GM12878 (cell line): ENCODE data around the gene CHST8. TPM values are rescaled to one million over a fixed set of nuclear protein-coding genes. Genes with fewer than 3 reads are reported as not detected.

Source experiments
- ATAC-seq: fragments of 200-7000 bp; cut with Tn5 transposase; 3 replicates; pipeline ENCODE4 v1.9.1; 2020; ENCODE audit warnings: mild to moderate bottlenecking, moderate library complexity
- BruUV-seq: library from RNA; stranded (reverse); fragments of 400-500 nt; replicated peaks from 2 replicates; lab custom pipeline; 2021; lab: Mats Ljungman, UMichigan
- CTCF ChIA-PET: fragments of 300-600 bp; sonication (Branson Sonifier 250); formaldehyde crosslinking; extraction: SDS; loops from one replicate; lab custom pipeline; 2021; ENCODE audit warnings: inconsistent platforms; lab: Yijun Ruan, JAX
- POLR2A ChIA-PET: fragments of 350-600 bp; formaldehyde crosslinking; extraction: SDS; loops from one replicate; lab custom pipeline; 2021; ENCODE audit warnings: inconsistent platforms; lab: Charles Lee
- RAD21 ChIA-PET: fragments of 300-600 bp; sonication (Branson Sonifier 250); formaldehyde crosslinking; loops from one replicate; lab custom pipeline; 2023; ENCODE audit warnings: antibody characterized with exemption; ENCODE audit not compliant: unreplicated experiment; lab: Charles Lee
- SMC1A ChIA-PET: fragments of 300-600 bp; sonication (Branson Sonifier 250); formaldehyde crosslinking; loops from one replicate; lab custom pipeline; 2023; ENCODE audit not compliant: unreplicated experiment, uncharacterized antibody; lab: Charles Lee
- DNase-seq: peaks from one replicate; pipeline ENCODE4 v3.0.0-alpha.2; 2011; ENCODE audit warnings: low read depth, low spot score
- FAIRE-seq: peaks from 3 replicates; lab custom pipeline; 2011; peaks lifted over from hg19 to GRCh38; lab: Jason Lieb, UNC
- H2AFZ ChIP-seq: 2 replicates; pipeline ENCODE4 v1.6.0; 2011; ENCODE audit warnings: low read depth, low read length, control low read depth; ENCODE audit not compliant: control insufficient read depth
- H3K27ac ChIP-seq: 2 replicates; pipeline ENCODE4 v1.5.1; 2011; ENCODE audit warnings: control low read depth; ENCODE audit not compliant: control insufficient read depth, insufficient read depth
- H3K27me3 ChIP-seq, 2 experiments: replicated peaks in 1 of 2; 2 replicates each; pipeline versions ENCODE4 v1.6.0 to v1.6.1; 2011; ENCODE audit warnings: low read length in 1 of 2; ENCODE audit not compliant: control insufficient read depth in 2 of 2, insufficient read depth in 2 of 2
- H3K36me3 ChIP-seq, 2 experiments: 2 replicates each; pipeline ENCODE4 v1.5.1; 2011; ENCODE audit warnings: low read length in 1 of 2; ENCODE audit not compliant: control insufficient read depth in 2 of 2, insufficient read depth in 2 of 2
- H3K4me1 ChIP-seq: 2 replicates; pipeline ENCODE4 v1.6.1; 2011; ENCODE audit warnings: mild to moderate bottlenecking, low read length, moderate library complexity, mixed read lengths; ENCODE audit not compliant: control insufficient read depth, insufficient read depth
- H3K4me2 ChIP-seq: 2 replicates; pipeline ENCODE4 v1.6.0; 2011; ENCODE audit warnings: control low read depth; ENCODE audit not compliant: control insufficient read depth, insufficient read depth
- H3K4me3 ChIP-seq: fragments of 200-600 bp; sonication (generic); 2 replicates; pipeline ENCODE4 v1.5.1; 2016
- H3K79me2 ChIP-seq: 2 replicates; pipeline ENCODE4 v1.6.0; 2011; ENCODE audit warnings: low read length; ENCODE audit not compliant: control insufficient read depth, insufficient read depth
- H3K9ac ChIP-seq: 2 replicates; pipeline ENCODE4 v1.8.0; 2011; ENCODE audit warnings: low read length, control low read depth, mixed read lengths; ENCODE audit not compliant: control insufficient read depth, insufficient read depth
- H3K9me3 ChIP-seq: replicated peaks from 3 replicates; pipeline ENCODE4 v1.5.1; 2011; ENCODE audit warnings: mild to moderate bottlenecking, low read length; ENCODE audit not compliant: control insufficient read depth, insufficient read depth
- H4K20me1 ChIP-seq: 2 replicates; pipeline ENCODE4 v1.6.0; 2011; ENCODE audit not compliant: control insufficient read depth, insufficient read depth
- ASH2L ChIP-seq: fragments of 300-600, 200-600 bp; sonication (generic); IDR thresholded peaks from 2 replicates; pipeline ENCODE4 v1.6.1; 2017; ENCODE audit warnings: low read depth, mild to moderate bottlenecking, borderline replicate concordance
- ATF7 ChIP-seq: fragments of 450-650 bp; IDR thresholded peaks from 2 replicates; pipeline ENCODE4 v1.6.1; 2016; ENCODE audit warnings: low read depth, mild to moderate bottlenecking
- BRCA1 ChIP-seq: IDR thresholded peaks from 2 replicates; pipeline ENCODE4 v1.6.1; 2011; ENCODE audit warnings: low read depth, low read length, improper control_type of control experiment
- CBX5 ChIP-seq: sonication (generic); IDR thresholded peaks from 2 replicates; pipeline ENCODE4 v1.6.1; 2016; ENCODE audit warnings: low read depth, moderate library complexity, mild to moderate bottlenecking, inconsistent platforms
- CHD1 ChIP-seq: IDR thresholded peaks from 2 replicates; pipeline ENCODE4 v1.6.1; 2012; ENCODE audit warnings: low read depth, low read length, improper control_type of control experiment
- EGR1 ChIP-seq, 2 experiments: IDR thresholded peaks; 1 replicate in 1 of 2; 2 replicates in 1 of 2; pipeline ENCODE4 v1.6.1; 2011 to 2012; ENCODE audit warnings: low read depth in 2 of 2, low read length in 2 of 2, borderline replicate concordance in 1 of 2, mild to moderate bottlenecking in 1 of 2, moderate library complexity in 1 of 2
- GATAD2B ChIP-seq: fragments of 450-650 bp; conservative IDR thresholded peaks from 2 replicates; pipeline ENCODE4 v1.6.1; 2017; ENCODE audit warnings: low read depth, mild to moderate bottlenecking, moderate library complexity
- IKZF2 ChIP-seq, 2 experiments: fragments of 450-650 bp; IDR thresholded peaks; 2 replicates each; pipeline ENCODE4 v1.6.1; 2017; ENCODE audit warnings: mild to moderate bottlenecking in 2 of 2, moderate library complexity in 2 of 2
- KLF5 ChIP-seq: fragments of 450-650 bp; IDR thresholded peaks from 2 replicates; pipeline ENCODE4 v1.6.1; 2014; ENCODE audit warnings: mild to moderate bottlenecking; ENCODE audit not compliant: partially characterized antibody
- NFXL1 ChIP-seq: fragments of 450-650 bp; IDR thresholded peaks from 2 replicates; pipeline ENCODE4 v1.6.1; 2017; ENCODE audit warnings: antibody characterized with exemption, mild to moderate bottlenecking, borderline replicate concordance
- NR2C2 ChIP-seq: IDR thresholded peaks from 2 replicates; pipeline ENCODE4 v1.6.1; 2011; ENCODE audit warnings: borderline replicate concordance, low read depth; ENCODE audit not compliant: control insufficient read depth, insufficient read length
- NRF1 ChIP-seq: conservative IDR thresholded peaks from 2 replicates; pipeline ENCODE4 v1.6.1; 2011; ENCODE audit warnings: mild to moderate bottlenecking, low read depth, low read length, improper control_type of control experiment
- SREBF1 ChIP-seq: IDR thresholded peaks from 2 replicates; pipeline ENCODE4 v1.6.1; 2012; ENCODE audit warnings: mild to moderate bottlenecking, low read length
- SRF ChIP-seq, 2 experiments: IDR thresholded peaks; 2 replicates each; pipeline ENCODE4 v1.6.1; 2011; ENCODE audit warnings: low read depth in 2 of 2, low read length in 2 of 2, mild to moderate bottlenecking in 1 of 2, moderate library complexity in 1 of 2
- STAT1 ChIP-seq: fragments of 450-650 bp; conservative IDR thresholded peaks from 2 replicates; pipeline ENCODE4 v1.6.1; 2014; ENCODE audit warnings: antibody characterized with exemption, mild to moderate bottlenecking
- TBL1XR1 ChIP-seq: IDR thresholded peaks from 2 replicates; pipeline ENCODE4 v1.6.1; 2012; ENCODE audit warnings: low read depth, low read length, improper control_type of control experiment
- TCF7 ChIP-seq: IDR thresholded peaks from 2 replicates; pipeline ENCODE4 v1.6.1; 2014; ENCODE audit warnings: antibody characterized with exemption, borderline replicate concordance
- YY1 ChIP-seq: IDR thresholded peaks from 2 replicates; pipeline ENCODE4 v1.6.1; 2011; ENCODE audit warnings: low read depth, mild to moderate bottlenecking, low read length
- WGBS: methylation state at CpG from one replicate; pipeline ENCODE4 v1.1.6; 2016; ENCODE audit warnings: low lambda C conversion rate; ENCODE audit not compliant: insufficient replicate concordance, insufficient coverage; ENCODE audit errors: missing lambda C conversion rate; 5-methylcytosine and 5-hydroxymethylcytosine counted together
- in situ Hi-C: fragments of 300-500 bp; cut with MboI; formaldehyde crosslinking; loops from 9 replicates; pipeline ENCODE4 v1.14.3; 2018; ENCODE audit warnings: mixed read lengths
- intact Hi-C: fragments of 100-400 bp; cut with micrococcal nuclease; formaldehyde crosslinking; loops from one replicate; pipeline ENCODE4 v1.14.2; 2022; ENCODE audit not compliant: unreplicated experiment
- polyA plus RNA-seq, 11 experiments: library from polyadenylated mRNA; depleted of rRNA in 4 of 11; unstranded in 6 of 11; stranded (reverse) in 5 of 11; fragments of >200 nt; fragmentation: Nextera tagmentation in 4 of 11; fragmentation: Illumina TruSeq in 1 of 11; extraction: Ambion mirVana in 4 of 11; extraction: Trizol in 1 of 11; gene quantifications; 1 replicate in 1 of 11; 2 replicates in 10 of 11; pipeline versions ENCODE4 v1.2.1 to v1.2.3, GENCODE V29; 2011 to 2016; ENCODE audit warnings: inconsistent platforms in 2 of 11, missing spikeins in 2 of 11, low read depth in 1 of 11
- total RNA-seq, 4 experiments: library from RNA; depleted of rRNA in 3 of 4; stranded (reverse); fragments of >200 nt in 3 of 4; fragmentation: Illumina TruSeq in 1 of 4; extraction: Trizol in 1 of 4; gene quantifications; 2 replicates each; pipeline versions ENCODE4 v1.2.1 to v1.2.3, GENCODE V29; 2013 to 2021
- TF ChIP-seq, protein P1 (sequence below): fragments of 450-650 bp; formaldehyde crosslinking; IDR thresholded peaks from 2 replicates; pipeline ENCODE4 v1.4.0; 2020; ENCODE audit warnings: mild to moderate bottlenecking, moderate library complexity
- TF ChIP-seq, protein P2 (sequence below): fragments of 450-650 bp; conservative IDR thresholded peaks from 2 replicates; pipeline ENCODE4 v1.6.1; 2017; ENCODE audit warnings: mild to moderate bottlenecking, moderate library complexity

Gene CHST8
- total and polyA plus RNA-seq, 10 of the 15 experiments (the other 5 are each of a cell fraction or from before 2014, with no cell fraction given): 0.06 TPM; not detected in 9

DNA sequence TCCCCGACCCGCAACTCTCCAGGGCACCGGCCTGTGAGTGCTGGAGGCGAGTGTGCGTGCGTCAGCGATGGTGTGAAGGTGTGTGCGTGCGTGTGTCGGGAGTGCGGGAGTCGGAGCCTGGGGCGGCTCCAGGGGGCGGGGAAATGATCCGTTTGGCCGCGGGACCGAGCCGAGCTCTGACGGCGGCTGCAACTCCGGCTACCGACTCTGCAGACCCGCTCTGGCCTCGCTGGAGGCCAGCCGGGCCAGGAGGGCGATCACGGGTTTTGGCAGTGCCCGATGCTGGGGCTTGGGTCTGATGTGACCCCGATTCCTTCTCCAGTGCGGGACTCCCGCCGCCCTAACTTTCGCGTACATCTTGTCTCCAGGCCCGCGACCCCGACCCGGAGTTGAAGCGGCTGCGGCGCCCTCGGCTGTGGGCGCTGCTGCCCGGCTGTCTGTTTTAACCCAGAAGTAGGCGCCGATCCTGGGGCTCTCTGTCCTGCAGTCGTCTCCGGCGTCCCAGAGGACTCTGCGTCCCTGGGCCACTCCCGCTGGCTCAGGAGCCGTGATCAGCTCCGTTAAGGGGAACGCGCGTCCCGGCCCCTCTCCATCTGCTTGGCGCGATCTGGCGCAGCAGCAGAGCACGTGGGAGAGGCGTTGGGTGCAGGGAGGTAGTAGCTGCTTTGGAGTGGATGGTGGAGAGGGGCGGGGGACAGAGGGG, 1.2 kb downstream of the CHST8 start (continued):
- TF ChIP-seq EGR1 (IDR thresholded peaks at IDR 0.05; ENCODE audit: borderline replicate concordance in 1 of 2, low read depth in 2 of 2, low read length in 2 of 2): no peak
- no peak for TF ChIP-seq SREBF1
- TF ChIP-seq CHD1: no peak
- no peak for TF ChIP-seq BRCA1
- TF ChIP-seq STAT1: no peak
- no peak for TF ChIP-seq ASH2L

DNA sequence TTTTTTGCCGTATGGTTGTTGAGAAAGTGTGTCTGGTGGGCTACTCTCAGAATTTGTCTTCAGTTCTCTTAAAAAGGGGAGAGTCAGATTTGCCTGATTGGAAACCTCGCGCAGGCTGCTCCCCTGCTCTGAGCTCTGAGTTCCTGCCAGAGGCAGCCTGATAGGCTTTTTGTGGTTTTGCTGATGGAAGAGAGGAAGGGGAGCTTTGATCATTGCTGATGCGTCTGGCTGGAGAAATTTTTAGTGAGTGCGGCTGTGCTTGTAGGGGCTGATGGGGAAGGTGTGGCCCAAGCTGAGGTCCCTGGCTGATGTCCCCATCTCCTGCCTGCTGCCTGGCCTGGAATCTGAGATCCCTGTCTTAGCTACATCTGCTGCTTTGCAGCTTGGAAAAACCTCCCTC, 2.8 kb downstream of the CHST8 start:
- no peaks in the 10 kb centered on the region for H3K79me2 ChIP-seq
- H3K36me3 ChIP-seq: no peaks in the 10 kb centered on the region
- peaks cover 0 to 1% of the 10 kb centered on the region in 2 experiments; a peak in 2 of 4 replicates for H3K27me3 ChIP-seq
- in situ Hi-C loops (no loop called here), intact Hi-C loops (no loop called here)
- no peak overlapping the region for H2AFZ ChIP-seq
- RAD21 ChIA-PET: no interaction called here
- H3K4me1 ChIP-seq: no peaks in the 10 kb centered on the region
- H3K27ac ChIP-seq: no peak overlapping the region
- H3K9ac ChIP-seq: no peak overlapping the region
- no peaks in the 10 kb centered on the region for H3K9me3 ChIP-seq
- WGBS: 27% methylated on average over 5 of the region's 5 CpGs
- no peaks in the 10 kb centered on the region for H4K20me1 ChIP-seq
- no peak overlapping the region for H3K4me3 ChIP-seq
- ATAC-seq (no peak), DNase-seq (no peak), FAIRE-seq (no peak)
- POLR2A ChIA-PET: no interaction called here
- BruUV-seq: no TSS peak
- CTCF ChIA-PET: no interaction called here
- H3K4me2 ChIP-seq: no peak overlapping the region
- SMC1A ChIA-PET: no interaction called here
- TF ChIP-seq NRF1 (no peak), TBL1XR1 (no peak), BRCA1 (no peak), YY1 (no peak), NR2C2 (no peak), NFXL1 (no peak), KLF5 (no peak), IKZF2 (IDR thresholded peaks at IDR 0.05) (no peak), ATF7 (no peak), SRF (IDR thresholded peaks at IDR 0.05; ENCODE audit: low read depth in 2 of 2, low read length in 2 of 2) (no peak), GATAD2B (no peak), TCF7 (no peak), CBX5 (no peak)
- TF ChIP-seq, protein P1, sequence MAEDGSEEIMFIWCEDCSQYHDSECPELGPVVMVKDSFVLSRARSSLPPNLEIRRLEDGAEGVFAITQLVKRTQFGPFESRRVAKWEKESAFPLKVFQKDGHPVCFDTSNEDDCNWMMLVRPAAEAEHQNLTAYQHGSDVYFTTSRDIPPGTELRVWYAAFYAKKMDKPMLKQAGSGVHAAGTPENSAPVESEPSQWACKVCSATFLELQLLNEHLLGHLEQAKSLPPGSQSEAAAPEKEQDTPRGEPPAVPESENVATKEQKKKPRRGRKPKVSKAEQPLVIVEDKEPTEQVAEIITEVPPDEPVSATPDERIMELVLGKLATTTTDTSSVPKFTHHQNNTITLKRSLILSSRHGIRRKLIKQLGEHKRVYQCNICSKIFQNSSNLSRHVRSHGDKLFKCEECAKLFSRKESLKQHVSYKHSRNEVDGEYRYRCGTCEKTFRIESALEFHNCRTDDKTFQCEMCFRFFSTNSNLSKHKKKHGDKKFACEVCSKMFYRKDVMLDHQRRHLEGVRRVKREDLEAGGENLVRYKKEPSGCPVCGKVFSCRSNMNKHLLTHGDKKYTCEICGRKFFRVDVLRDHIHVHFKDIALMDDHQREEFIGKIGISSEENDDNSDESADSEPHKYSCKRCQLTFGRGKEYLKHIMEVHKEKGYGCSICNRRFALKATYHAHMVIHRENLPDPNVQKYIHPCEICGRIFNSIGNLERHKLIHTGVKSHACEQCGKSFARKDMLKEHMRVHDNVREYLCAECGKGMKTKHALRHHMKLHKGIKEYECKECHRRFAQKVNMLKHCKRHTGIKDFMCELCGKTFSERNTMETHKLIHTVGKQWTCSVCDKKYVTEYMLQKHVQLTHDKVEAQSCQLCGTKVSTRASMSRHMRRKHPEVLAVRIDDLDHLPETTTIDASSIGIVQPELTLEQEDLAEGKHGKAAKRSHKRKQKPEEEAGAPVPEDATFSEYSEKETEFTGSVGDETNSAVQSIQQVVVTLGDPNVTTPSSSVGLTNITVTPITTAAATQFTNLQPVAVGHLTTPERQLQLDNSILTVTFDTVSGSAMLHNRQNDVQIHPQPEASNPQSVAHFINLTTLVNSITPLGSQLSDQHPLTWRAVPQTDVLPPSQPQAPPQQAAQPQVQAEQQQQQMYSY: no peak
- TF ChIP-seq, protein P2, sequence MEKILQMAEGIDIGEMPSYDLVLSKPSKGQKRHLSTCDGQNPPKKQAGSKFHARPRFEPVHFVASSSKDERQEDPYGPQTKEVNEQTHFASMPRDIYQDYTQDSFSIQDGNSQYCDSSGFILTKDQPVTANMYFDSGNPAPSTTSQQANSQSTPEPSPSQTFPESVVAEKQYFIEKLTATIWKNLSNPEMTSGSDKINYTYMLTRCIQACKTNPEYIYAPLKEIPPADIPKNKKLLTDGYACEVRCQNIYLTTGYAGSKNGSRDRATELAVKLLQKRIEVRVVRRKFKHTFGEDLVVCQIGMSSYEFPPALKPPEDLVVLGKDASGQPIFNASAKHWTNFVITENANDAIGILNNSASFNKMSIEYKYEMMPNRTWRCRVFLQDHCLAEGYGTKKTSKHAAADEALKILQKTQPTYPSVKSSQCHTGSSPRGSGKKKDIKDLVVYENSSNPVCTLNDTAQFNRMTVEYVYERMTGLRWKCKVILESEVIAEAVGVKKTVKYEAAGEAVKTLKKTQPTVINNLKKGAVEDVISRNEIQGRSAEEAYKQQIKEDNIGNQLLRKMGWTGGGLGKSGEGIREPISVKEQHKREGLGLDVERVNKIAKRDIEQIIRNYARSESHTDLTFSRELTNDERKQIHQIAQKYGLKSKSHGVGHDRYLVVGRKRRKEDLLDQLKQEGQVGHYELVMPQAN: no peak
